ENCODE measurements around the gene UAP1.

The UAP1 gene

GRCh38 chr1:162632698-162633080 lies 71.2 kb downstream of the UAP1 start:
- H3F3A ChIP-seq (ENCODE audit: insufficient read depth), result no peaks in the 10 kb centered on the region
- H3K4me3 ChIP-seq (ENCODE audit: insufficient read depth, low read length, poor library complexity, severe bottlenecking), result no peak overlapping the region
- H3K27me3 ChIP-seq (ENCODE audit: low read length), result no peaks in the 10 kb centered on the region
- H3K9ac ChIP-seq (ENCODE audit: low read length), result no peak overlapping the region
- H4K20me1 ChIP-seq (ENCODE audit: low read depth, low read length), result no peaks in the 10 kb centered on the region
- no peak overlapping the region for H3K27ac ChIP-seq (ENCODE audit: low read depth, low read length)
- H3K9me2 ChIP-seq (replicated peaks; ENCODE audit: insufficient read depth, low read length), result no peaks in the 10 kb centered on the region
- no peak for TF ChIP-seq EZH2phosphoT487 (conservative IDR thresholded peaks at IDR 0.05; ENCODE audit: low read length)
- TF ChIP-seq CTCF (IDR thresholded peaks at IDR 0.05; ENCODE audit: insufficient read depth, low read length, poor library complexity, severe bottlenecking), result no peak
- no peaks in the 10 kb centered on the region for H3K36me3 ChIP-seq (ENCODE audit: low read length)
- no peaks in the 10 kb centered on the region for H3K79me2 ChIP-seq (ENCODE audit: insufficient read depth, low read length)
- no peak overlapping the region for H3K4me2 ChIP-seq (ENCODE audit: low read depth, low read length, poor library complexity, severe bottlenecking)
- no peak overlapping the region for H2AFZ ChIP-seq (ENCODE audit: low read depth, low read length, severe bottlenecking)
- no peaks in the 10 kb centered on the region for H3K9me3 ChIP-seq (ENCODE audit: insufficient read depth, low read length)

GRCh38 chr1:162633081-162633762 lies 71.7 kb downstream of the UAP1 start:
- Histone ChIP-seq H3K9me3 (ENCODE audit: insufficient read depth, low read length) (no peaks in the 10 kb centered on the region), H4K20me1 (ENCODE audit: low read depth, low read length) (no peaks in the 10 kb centered on the region), H3K27ac (ENCODE audit: low read depth, low read length) (no peak overlapping the region), H3K9ac (ENCODE audit: low read length) (no peak overlapping the region), H2AFZ (ENCODE audit: low read depth, low read length, severe bottlenecking) (no peak overlapping the region), H3K27me3 (ENCODE audit: low read length) (no peaks in the 10 kb centered on the region), H3K9me2 (replicated peaks; ENCODE audit: insufficient read depth, low read length) (no peaks in the 10 kb centered on the region), H3K36me3 (ENCODE audit: low read length) (no peaks in the 10 kb centered on the region), H3K4me2 (ENCODE audit: low read depth, low read length, poor library complexity, severe bottlenecking) (no peak overlapping the region), H3K79me2 (ENCODE audit: insufficient read depth, low read length) (no peaks in the 10 kb centered on the region), H3K4me3 (ENCODE audit: insufficient read depth, low read length, poor library complexity, severe bottlenecking) (no peak overlapping the region), H3F3A (ENCODE audit: insufficient read depth) (no peaks in the 10 kb centered on the region)
- TF ChIP-seq EZH2phosphoT487 (conservative IDR thresholded peaks at IDR 0.05; ENCODE audit: low read length) (no peak), CTCF (IDR thresholded peaks at IDR 0.05; ENCODE audit: insufficient read depth, low read length, poor library complexity, severe bottlenecking) (no peak)

GRCh38 chr1:162635418-162635817 lies 73.9 kb downstream of the UAP1 start:
- Histone ChIP-seq H2AFZ (ENCODE audit: low read depth, low read length, severe bottlenecking) (no peak overlapping the region), H3K4me2 (ENCODE audit: low read depth, low read length, poor library complexity, severe bottlenecking) (no peak overlapping the region), H3K9me3 (ENCODE audit: insufficient read depth, low read length) (no peaks in the 10 kb centered on the region), H3K27ac (ENCODE audit: low read depth, low read length) (no peak overlapping the region), H3K79me2 (ENCODE audit: insufficient read depth, low read length) (no peaks in the 10 kb centered on the region), H3K4me3 (ENCODE audit: insufficient read depth, low read length, poor library complexity, severe bottlenecking) (no peak overlapping the region), H4K20me1 (ENCODE audit: low read depth, low read length) (no peaks in the 10 kb centered on the region), H3K9me2 (replicated peaks; ENCODE audit: insufficient read depth, low read length) (no peaks in the 10 kb centered on the region), H3F3A (ENCODE audit: insufficient read depth) (no peaks in the 10 kb centered on the region), H3K27me3 (ENCODE audit: low read length) (no peaks in the 10 kb centered on the region), H3K9ac (ENCODE audit: low read length) (no peak overlapping the region), H3K36me3 (ENCODE audit: low read length) (no peaks in the 10 kb centered on the region)
- no peak for TF ChIP-seq EZH2phosphoT487 (conservative IDR thresholded peaks at IDR 0.05; ENCODE audit: low read length)
- TF ChIP-seq CTCF (IDR thresholded peaks at IDR 0.05; ENCODE audit: insufficient read depth, low read length, poor library complexity, severe bottlenecking), result no peak

Data from SU-DHL-6 (cell line).